Left hindlimb (tissue), 1 donor: ENCODE measurements around the gene UTF1.

Experiments used
- DNase-seq: peaks from one replicate; pipeline ENCODE4 v3.0.0-alpha.2; 2018

Gene UTF1

DNA sequence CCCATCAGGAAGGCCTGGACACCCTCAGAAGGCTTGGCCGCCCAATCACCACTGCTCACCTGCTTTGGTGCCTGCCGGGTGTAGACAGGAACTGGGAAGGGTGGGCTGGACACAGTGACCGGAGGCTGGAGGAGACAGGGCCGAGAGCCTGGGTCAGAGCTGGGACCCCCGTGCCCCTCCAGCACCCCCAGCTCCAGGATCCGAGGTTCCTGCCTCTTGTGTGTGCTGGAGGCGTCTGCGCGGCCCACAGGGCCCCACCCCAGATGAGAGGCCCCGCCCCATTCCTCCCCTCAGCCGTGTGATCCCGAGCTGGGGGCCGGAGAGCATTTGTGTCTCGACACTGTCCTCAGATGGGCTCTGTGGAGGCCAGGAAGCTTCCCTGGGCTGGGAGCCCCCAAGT, 37.3 kb downstream of the UTF1 start:
- no peak for DNase-seq

DNA sequence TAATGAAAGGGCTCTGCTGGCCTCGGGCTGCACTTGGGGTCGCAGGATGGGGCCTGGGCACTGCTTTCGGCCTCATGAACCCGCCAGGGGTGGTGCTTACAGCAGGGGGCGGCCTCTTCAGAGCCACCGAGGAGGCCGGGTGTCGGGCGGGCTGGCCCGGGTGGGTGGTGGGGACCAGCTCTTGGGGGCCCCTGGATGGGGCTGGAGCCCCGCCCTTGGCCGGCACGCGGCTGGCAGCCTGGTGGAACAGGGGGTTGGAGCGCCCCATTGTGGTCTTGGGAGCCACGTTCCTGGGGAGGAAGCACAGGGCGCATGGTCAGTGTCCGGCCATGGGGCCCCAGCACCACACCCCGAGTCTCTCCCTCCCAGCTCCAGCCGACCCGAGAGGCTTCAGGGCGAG, 37.8 kb downstream of the UTF1 start:
- DNase-seq: no peak

DNA sequence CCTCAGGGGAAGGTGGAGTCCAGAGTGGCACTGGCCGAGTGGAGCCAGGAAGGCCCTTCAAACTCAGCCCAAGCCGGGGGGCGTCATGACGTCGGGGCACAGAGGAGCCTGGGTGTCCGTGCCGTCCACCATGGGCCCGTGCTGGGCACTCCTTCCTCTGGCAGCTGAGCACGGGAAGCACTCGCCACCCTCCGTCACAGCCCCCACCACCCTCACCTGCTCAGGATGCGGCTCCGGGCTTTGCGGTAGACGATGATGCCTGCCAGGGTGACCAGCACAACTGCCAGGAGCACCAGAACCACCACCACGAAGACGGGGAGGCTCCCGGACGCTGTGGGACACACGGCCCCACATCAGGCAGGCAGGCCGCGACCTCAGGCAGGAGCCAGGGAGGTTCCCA, 38.5 kb downstream of the UTF1 start:
- no peak for DNase-seq

DNA sequence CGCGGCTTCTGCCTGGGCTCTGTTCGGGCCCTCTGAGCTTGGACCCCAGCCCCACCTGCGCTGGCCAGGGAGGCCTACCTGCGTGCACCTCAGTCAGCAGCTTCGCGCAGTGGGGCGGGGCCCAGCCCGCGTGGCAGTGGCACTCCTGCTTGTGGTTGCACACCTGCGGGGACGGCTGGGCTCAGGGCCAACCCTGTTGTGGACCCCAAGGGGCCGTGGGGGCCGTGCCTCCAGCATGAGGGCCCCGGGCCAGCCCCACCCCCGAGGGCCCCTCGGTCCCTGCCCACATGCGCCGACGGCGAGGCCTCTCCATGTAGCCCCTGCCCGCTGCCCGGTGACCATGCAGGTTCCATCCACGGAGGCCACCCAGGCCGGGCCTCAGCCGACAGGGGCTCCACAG, 39.4 kb downstream of the UTF1 start:
- DNase-seq: no peak

DNA sequence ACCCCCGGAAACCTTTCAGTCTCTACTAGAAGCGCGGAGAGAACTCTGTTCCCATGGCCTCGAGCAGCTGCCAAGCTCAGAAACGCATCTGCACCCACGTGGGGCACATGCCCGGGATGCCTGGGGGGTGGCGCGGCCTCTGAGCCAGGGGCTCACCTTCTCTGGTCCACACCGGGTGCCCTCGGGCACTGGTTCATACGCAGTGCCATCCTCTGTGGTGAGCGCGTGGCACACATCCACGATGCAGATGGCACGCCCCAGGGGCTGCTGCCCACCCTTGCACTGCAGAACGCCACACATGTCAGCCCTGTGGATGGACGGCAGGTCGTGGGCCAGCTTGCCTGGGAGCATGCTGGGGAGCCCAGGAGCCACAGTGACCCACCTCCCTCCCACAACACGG, 40.2 kb downstream of the UTF1 start:
- DNase-seq: no peak

DNA sequence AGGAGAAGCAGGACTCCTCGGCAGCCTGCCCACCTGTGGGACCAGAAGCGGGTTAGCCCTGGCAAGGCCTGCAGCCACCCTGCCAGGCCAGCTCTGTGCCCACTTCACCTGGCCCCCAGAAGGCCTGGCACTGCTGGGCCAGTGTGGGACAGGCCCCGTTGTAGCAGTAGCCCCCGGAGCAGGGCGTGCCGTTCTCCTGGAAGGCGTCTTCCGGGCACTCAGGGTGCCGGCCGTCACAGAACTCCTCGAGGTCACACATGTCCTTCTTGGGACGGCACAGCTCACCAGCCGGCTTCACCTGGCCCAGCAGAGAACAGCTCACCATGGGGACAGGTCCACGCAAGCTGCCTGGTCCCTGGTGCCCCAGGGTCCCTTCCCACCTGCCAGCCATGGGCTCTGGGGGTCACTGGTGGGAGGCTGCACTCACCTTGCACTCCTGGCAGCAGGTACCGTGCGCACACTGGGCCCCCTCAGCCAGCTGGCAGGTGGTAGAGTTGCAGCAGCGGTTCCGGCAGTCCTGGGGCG, 40.8 kb downstream of the UTF1 start:
- DNase-seq: no peak

DNA sequence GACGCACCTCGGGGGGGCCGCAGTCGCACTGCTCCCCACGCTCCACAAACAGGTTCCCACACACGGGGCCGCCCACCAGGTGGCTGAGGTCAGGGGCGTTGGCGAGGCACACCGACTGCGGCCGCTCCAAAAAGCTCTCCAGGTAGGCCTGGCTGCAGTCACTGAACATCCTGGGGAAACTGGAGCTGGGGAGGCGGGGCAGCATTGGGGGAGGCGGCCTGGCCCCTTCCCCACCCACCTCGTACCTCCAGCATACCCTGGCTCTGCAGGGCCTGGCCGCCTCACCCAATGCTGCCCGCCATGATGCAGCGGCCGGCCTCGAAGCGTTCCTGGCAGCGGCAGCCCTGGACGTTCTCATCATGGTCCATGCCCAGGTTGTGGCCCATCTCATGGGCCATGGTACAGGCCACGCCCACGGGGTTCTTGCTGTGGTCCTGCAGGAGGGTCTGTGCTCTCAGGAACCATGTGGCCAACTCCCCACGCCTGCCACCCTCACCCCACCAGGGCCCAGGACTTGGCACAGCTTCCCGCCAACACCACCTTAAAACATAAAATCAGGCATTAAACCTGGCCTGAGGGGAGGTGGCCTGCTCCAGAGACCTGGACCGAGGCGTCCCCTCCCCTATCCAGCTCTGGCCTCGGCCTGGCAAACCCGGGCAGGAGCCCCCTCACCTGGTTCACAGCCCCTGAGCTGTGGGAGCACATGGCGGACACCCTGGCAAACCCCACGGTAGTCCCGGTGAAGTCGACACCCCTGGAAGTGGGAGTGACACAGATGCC, 41.7 kb downstream of the UTF1 start:
- DNase-seq: no peak

DNA sequence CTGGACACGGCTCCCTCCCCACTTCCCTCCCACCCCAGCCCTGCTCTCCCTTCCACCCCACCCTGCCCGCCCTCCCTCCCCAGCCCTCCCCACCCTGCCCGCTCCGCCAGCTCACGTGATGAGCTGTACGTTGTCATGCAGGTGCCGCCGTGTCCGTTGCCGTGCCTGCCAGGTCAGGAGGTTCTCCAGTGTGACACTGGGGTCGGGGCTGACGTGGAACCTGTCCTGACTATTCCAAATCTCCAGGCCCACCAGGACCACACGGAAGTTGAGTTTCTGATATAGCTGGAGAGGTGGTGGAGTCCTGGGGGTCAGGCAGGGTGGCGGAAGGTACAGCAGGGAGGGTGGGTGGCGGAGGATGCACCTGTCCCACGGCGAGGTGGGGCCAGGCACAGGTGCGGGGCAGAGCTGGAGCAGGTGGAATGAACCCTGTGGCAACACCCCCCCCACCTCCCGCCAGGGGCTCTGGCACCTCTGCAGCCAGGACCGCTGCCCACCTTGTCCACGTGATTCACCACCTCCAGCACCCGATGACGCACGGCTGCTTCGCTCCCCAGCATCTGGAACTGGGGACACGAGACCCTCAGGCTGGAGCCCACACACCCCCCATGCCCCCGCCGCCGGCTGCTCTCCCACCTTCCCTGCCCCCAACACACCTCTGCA, 42.4 kb downstream of the UTF1 start:
- DNase-seq: no peak

DNA sequence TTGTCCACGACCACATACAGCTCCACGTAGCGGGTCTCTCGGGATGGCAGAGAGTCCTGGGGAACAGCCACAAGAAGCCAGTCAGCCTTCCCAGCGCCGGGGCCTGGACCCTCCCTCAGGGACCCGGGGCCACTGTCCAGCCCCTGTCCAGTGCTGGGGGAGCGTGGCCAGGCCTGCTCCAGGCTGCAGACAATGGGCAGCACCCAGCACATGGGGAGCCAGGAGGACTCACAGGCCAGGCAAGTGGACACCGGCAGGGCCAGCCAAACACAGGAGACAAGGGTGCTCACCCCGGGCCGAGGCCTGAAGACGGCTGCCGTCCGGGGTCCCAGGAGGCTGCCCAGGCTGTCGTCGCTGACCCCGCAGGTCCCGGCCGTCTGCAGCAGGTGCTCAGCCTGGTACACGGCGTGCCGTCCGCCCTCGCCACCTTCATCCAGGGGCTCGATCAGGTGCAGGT, 43.0 kb downstream of the UTF1 start:
- DNase-seq: no peak

DNA sequence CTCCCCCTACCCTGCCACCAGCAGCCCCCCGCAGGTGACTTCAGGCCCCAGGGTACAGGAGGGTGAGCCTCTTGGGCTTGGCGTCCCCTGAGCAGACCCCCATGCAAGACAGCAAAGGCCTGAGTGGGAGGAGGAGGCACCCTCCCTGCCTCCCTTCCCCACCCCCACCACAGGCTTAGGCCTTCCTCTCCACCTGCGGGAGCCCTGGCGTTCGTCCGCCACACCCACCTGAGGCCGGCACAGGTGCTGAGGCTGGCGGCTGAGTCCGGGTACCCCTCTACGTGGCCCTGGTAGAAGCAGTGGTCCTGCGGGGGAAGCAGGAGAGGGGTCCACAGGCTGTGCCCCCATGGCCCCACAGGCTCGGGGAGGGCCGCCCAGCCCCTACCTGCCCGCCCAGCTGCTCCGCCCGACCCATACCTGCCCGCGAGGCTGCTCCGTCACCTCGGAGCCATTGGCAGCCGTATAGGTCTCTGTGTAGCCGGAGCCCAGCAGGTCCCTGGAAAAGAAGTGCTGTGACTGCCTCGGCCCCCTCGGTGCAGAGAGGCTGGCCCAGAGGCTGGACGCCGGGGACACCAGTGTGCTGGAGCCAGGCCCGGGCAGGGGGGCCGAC, 43.6 kb downstream of the UTF1 start:
- DNase-seq: no peak

DNA sequence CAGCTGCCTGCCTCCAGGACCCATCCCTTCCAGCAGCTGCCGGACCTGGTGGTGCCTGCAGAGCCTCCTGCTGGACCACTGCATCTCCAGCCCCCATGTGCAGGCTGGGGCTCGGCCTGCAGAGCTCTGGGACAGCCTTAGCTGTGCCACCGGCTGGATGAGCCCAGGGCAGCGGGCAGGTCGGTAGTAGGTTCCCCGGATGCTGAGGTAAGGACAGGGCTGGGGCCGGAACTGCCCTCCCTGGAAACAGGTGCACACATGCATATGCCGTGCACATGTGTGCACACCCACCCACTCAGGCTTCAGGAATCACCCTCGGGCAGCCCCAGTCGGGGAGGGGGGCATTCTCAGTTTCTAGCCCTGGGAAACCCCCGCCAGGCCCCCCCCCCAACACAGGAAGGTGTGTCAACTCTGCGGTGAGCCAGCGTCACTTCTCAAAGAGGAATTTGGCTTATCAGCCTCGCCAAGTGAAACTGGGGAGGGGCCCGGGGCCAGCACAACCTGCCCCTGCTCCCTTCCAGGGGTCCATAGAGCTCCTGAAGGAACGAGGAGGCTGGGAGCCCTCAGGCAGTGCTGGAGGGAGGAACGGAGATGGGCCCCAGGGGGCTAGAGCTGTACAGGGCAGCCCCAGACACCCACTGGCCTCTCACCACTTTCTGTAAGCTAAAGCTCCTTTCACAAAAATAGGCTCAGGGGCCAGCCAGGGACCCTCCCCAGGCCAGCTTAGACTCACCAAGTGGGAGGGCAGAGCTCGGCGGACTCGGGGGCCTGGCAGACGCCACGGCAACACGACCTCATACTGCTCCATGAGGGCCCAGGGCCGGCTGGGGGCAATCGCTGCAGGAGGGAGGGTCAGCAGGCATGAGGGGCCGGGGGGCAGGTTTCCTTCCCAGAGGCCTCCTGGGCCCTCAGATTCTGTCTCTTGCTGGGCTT, 45.0 kb downstream of the UTF1 start:
- DNase-seq: no peak

DNA sequence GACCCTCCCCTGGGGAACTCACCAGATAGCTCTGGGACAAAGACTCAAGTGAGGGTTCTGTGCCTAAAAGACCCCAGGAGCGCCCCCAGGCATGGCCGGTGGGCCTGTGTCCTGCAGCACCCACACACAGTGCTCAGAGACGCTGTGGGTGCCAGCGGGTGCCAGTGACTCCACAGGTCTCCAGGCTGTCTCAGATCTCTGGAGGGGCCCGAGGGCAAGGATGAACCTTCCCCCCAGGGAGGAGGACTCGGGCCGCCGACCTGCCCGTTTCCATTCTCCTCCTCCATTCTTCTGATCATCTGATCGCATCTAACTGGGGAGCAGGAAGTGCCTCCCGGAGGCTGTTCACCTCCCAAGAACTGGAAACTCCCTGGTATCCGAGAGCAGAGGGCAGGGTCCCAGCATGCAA, 45.7 kb downstream of the UTF1 start:
- no peak for DNase-seq

DNA sequence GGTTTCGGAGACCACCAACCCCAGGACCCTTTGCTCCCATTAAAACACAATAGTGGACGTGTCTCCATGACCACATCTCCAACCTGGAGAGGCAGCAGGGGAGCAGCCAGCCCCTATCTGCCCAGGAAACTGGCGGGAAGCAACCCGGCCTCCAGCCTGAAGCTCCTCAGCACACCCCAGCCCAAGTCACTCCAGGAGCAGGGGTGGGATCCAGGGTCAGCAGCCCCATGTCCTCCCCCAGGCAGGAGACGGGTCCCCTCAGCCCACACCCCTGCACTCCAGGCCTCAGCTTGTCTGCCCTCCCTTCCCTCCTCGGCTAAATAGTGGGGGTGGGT, 46.0 kb downstream of the UTF1 start:
- DNase-seq: no peak

DNA sequence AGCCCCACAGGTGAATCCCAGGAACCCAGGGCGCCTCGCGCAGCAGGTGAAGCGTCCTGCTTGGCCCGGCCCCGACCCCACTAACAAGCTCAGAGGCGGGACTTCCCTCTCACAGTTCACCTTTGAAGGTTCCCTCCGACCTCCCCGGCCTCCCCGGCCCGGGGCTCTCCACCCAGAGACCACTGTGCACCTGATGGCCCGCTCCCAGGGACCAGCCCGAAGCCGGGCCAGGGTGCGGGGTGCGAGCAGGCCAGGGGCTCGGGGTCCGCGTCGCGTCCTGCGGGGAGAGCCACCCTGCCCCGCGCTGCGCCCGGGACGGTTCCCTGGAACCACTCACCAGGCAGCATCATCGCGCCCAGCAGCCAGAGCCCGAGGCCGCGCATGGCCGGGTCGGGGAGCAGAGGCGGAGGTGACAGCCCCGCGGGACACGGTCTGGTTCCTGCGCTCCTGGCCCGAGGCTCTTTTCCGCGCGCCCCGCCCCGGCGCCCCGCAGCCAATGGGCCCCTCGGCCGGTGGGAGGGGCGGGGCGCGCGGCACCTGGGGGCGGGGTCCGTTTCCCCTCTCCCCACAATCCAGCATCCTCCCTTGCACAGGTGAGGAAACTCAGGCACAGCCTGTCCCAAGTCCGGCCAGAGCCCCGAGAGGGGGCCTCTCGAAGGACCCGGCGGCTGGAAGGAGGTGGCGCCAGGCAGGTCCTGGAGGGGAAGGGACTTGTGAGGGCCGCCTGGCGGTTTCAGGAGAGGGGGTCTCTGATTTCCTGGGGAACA, 46.6 kb downstream of the UTF1 start, which contains the start of gene ADAM8:
Gene ADAM8 (minus strand): TSS at position 434 of the 767 bp plus-strand sequence. CDS start 51 bp downstream, at position 383.
- no peak for DNase-seq

DNA sequence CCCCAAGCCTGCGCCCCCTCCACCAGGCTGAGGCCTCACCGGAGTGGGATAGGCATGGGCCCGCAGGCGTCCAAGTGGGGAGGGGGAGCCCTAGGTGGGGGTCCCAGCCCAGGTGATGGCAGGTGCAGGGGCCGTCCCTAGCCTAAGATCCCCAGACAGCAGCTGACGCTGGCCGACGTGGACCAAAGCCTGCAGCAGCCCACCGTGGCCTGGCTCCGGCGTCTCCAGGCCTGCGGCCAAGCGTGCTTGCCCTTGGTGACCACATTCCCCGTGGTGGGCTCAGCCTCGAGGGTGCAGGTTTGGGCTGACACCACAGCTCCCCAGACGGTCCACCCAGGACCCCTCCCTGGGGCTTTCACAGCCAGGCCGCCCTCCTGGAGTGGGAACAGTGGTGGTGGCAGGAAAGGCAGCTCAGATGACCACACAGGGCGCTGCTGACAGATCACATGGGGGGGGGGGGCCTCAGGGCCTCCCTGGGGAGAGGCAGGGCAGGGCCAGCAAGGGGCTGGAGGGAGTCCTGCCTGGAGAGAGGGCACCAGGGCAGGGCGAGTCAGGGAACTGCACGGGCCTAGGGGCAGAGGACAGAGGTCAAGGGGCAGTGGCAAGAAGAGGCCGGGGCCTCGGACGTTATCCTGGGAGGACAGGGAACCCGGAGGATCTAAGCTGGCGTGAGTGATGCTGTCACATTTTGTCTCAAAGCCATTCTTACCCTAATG, 47.4 kb downstream of the UTF1 start:
- no peak for DNase-seq

DNA sequence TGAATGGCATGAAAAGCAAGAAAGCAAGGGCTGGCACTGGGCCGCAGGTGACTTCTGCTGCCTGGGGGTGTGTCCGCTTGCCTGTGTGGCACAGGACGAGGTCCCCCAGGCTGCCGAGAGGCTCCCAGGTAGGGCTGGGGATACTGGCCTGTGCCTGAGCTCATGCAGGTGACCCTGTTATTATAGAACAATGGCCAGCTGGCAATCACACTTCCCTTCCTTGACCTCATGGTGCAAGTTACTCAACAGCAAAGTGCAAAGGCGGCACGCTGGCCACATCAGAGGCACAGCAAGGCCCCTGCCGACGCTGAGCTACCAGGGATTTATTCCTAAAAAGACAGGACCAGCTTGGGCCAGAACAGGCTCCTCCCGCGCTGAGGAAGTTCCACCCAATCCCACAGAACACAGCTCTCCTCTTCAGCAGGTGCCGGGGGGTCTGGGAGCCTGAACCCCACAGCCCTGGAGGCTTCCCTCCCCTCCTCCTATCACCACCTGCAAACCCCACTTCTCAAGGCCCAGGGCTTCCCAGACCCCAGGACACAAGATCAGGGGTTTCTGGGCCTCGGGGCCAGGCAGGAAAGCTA, 48.1 kb downstream of the UTF1 start:
- no peak for DNase-seq

DNA sequence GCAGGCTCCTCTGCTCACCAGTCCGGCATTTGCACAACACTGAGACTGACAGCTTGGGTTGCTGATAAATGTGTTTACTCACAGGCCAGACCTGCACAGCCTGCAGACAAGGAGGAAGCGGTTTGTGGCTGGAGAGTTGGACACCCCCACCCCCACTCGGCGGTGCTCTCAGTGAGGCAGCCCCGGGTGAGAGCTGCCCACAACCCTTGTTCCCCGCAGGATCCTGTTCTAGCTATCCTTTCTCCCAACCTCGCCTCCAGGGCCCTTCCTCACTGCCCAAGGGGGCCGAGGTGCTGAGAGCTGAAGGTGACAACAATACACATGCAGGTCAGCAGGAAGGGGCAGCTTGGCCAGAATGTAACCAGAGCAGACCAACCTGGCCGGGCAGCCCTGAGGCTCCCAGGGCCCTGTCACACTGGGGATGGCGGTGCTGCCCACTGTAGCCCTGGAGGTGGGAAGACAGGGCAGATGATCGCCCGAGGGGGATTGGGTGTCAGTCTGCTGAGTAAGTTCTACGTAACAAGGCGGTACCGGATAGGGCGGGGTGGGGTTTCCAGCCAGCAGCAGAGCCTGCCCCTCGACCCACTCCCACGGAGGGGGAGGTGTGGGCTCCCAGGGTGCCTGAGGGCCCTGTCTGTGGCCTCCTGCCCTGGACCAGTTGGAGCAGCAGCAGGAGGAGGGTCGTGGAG, 48.7 kb downstream of the UTF1 start:
- peak; percentile 57 for DNase-seq

DNA sequence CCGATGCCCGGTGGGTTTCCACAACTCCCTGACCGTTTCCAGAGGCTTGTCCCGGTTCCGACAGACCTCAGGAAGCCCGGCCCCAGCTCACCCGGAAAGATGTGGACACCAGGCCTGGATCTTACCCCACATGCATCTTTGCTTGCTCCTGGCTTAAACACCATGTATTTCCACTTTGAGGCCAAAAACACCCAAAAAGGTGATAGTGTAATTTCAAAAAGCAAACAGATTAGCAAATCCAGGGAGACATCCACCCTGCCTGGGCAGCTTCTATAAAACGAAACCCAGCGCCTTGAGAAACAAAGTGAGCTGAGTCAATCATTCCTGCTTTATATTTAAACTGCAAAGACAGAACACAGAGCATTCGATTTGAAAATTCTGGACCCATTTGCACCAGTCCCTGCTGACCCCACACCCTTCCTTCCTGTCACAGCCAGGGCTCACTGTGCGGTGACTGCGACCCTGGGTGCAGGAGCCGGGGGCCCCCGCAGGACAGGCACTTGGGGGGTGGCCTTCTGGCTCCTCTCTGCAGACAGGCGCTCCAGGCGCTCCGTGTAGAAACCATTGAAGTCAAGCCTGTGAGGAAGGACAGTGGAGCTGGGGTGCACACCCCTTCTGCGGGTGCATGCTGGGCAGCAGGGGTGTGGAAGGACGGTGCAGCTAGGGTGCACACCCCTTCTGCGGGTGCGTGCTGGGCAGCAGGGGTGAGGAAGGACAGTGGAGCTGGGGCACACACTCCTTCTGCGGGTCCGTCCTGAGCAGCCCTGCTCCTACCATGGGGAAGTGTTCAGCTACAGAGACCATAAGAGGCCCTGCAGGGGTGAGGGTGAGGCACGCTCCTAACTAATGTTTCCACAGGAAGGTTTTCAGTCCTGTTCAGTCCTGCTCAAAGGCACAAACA, 49.6 kb downstream of the UTF1 start:
- no peak for DNase-seq

DNA sequence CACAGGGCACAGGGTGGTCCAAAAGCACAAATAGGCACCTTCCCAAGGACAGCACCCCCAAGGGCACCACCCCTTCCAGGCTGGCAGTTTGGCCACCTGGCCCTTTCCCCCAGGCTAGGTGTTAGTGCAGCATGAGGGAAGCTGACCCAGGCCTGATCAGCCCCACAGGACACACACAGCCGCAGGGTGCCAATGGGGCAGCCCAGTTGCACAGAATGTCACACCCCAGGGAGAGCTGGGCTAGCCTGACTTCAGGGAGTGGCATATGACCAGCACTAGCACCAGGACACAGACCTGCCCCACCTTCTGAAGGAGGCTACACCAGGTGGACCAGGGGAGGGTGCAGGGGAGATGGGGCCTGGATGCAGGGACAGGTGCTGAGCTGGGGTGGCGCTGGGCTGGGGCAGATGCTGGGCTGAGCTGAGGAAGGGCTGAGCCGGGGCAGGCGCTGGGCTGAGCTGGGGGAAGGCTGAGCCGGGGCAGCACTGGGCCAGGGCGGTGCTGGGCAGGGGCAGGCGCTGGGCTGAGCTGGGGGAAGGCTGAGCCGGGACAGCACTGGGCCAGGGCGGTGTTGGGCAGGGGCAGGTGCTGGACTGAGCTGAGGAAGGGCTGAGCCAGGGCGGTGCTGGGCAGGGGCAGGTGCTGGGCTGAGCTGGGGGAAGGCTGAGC, 50.5 kb downstream of the UTF1 start:
- no peak for DNase-seq
